BJ (cell line): ENCODE data around the gene RFC3. TPM values are rescaled to one million over a fixed set of nuclear protein-coding genes. Genes with fewer than 3 reads are reported as not detected.

ENCODE experiments used
- CTCF ChIA-PET: fragments of 350-600 bp; formaldehyde crosslinking; extraction: SDS; loops from one replicate; lab custom pipeline; 2021; ENCODE audit warnings: antibody characterized with exemption, inconsistent platforms; lab: Yijun Ruan, JAX
- POLR2A ChIA-PET: fragments of 300-600 bp; sonication (Branson Sonifier 250); formaldehyde crosslinking; extraction: SDS; loops from one replicate; lab custom pipeline; 2021; ENCODE audit warnings: antibody characterized with exemption; lab: Charles Lee
- DNase-seq: peaks from one replicate; pipeline ENCODE4 v3.0.0-alpha.2; 2011; ENCODE audit warnings: low read depth
- H3K27me3 ChIP-seq: 2 replicates; pipeline ENCODE4 v1.6.0; 2011; ENCODE audit warnings: low read length; ENCODE audit not compliant: control insufficient read depth, insufficient read depth
- H3K36me3 ChIP-seq: 2 replicates; pipeline ENCODE4 v1.5.1; 2011; ENCODE audit warnings: low read length; ENCODE audit not compliant: control insufficient read depth, insufficient read depth
- H3K4me3 ChIP-seq: 2 replicates; pipeline ENCODE4 v1.5.1; 2011; ENCODE audit warnings: low read depth, mild to moderate bottlenecking, control low read depth, low read length
- CTCF ChIP-seq: IDR thresholded peaks from 2 replicates; pipeline ENCODE4 v1.5.1; 2011; ENCODE audit warnings: low read depth, mild to moderate bottlenecking, control low read depth, inconsistent platforms, low read length, moderate library complexity; ENCODE audit not compliant: insufficient read depth
- polyA plus RNA-seq: library from polyadenylated mRNA; depleted of rRNA; stranded (reverse); fragments of >200 nt; gene quantifications from 2 replicates; pipeline ENCODE4 v1.2.3, GENCODE V29; 2011

The RFC3 gene
- polyA plus RNA-seq, 1 experiment, result 4.6 TPM

DNA sequence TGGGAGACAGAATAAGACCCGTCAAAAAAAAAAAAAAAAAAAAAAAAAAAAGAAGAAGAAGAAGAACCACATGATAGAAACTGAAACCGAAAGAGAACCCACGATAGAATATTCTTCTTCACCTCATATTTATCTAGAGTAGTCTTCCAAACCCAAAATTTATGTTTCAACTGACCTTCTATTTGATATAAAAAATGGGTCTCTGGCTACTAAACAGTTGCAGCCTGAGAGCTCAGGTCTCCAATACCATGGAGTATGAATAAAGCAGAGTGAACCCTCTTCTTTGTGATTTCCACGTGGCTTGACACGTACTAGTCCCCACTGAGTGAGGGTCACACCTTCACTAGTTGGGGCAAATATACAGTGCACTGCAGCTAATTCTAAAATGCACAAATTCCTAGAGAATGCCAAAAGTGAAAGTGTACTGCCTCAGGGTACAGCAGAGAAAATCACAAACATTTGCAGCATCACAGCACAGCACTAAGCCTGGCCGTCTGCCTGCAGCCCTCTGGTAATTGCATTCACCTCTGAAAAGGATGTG, 30.8 kb upstream of the RFC3 start:
- peak; percentile 10 for DNase-seq
- TF ChIP-seq CTCF, result no peak
- peak overlapping the region; percentile 19; the same call in 1 of the 2 replicates for H3K4me3 ChIP-seq
- POLR2A ChIA-PET, result no interaction called here
- CTCF ChIA-PET, result interaction anchor here (0.6 to 2.6 kb wide), 2 partner anchors 13 to 434 kb away, joined by 5 to 17 read pairs; no protein-coding TSS in a partner anchor
- H3K36me3 ChIP-seq, result no peaks in the 10 kb centered on the region
- H3K27me3 ChIP-seq, result no peaks in the 10 kb centered on the region

- Histone ChIP-seq H3K4me3 (no peak overlapping the region), H3K36me3 (no peaks in the 10 kb centered on the region), H3K27me3 (no peaks in the 10 kb centered on the region)
- ChIA-PET CTCF (interaction anchor here (1.2 to 1.8 kb wide), 3 partner anchors 9 to 19 kb away, joined by 3 to 8 read pairs (median 4); no protein-coding TSS in a partner anchor), POLR2A (no interaction called here)
- DNase-seq, result no peak
- no peak for TF ChIP-seq CTCF
These were observed 28.8 kb upstream of the RFC3 start for GRCh38 chr13:33789066-33789606.

GRCh38 chr13:33789739-33790138, 28.2 kb upstream of the RFC3 start:
- CTCF ChIA-PET, result interaction anchor here (1.2 to 1.8 kb wide), 3 partner anchors 8 to 20 kb away, joined by 3 to 8 read pairs (median 4); no protein-coding TSS in a partner anchor

GRCh38 chr13:33793726-33794125, 24.2 kb upstream of the RFC3 start:
- TF ChIP-seq CTCF, result no peak
- ChIA-PET CTCF (interaction anchor here (1.4 kb wide), 1 partner anchor 1125 kb away, joined by 4 read pairs; no protein-coding TSS in a partner anchor), POLR2A (no interaction called here)
- no peaks in the 10 kb centered on the region for H3K27me3 ChIP-seq
- H3K36me3 ChIP-seq, result no peaks in the 10 kb centered on the region
- no peak for DNase-seq
- H3K4me3 ChIP-seq, result no peak overlapping the region

More at GRCh38 chr13:33789739-33790138, 28.2 kb upstream of the RFC3 start:
- DNase-seq, result no peak
- Histone ChIP-seq H3K36me3 (no peaks in the 10 kb centered on the region), H3K27me3 (no peaks in the 10 kb centered on the region), H3K4me3 (no peak overlapping the region)
- POLR2A ChIA-PET, result no interaction called here
- TF ChIP-seq CTCF, result no peak

- CTCF ChIA-PET, result interaction anchor here (1.0 to 1.4 kb wide), 2 partner anchors 54 to 1126 kb away, joined by 3 to 4 read pairs; no protein-coding TSS in a partner anchor
- POLR2A ChIA-PET, result no interaction called here
- DNase-seq, result no peak
These were observed 23.4 kb upstream of the RFC3 start for GRCh38 chr13:33794576-33794975.

More at GRCh38 chr13:33794576-33794975, 23.4 kb upstream of the RFC3 start:
- H3K27me3 ChIP-seq, result no peaks in the 10 kb centered on the region
- H3K36me3 ChIP-seq, result no peaks in the 10 kb centered on the region
- H3K4me3 ChIP-seq, result no peak overlapping the region
- TF ChIP-seq CTCF, result no peak
